Measurements from ENCODE around the gene ASPG.

The ASPG gene

GRCh38 chr14:104075530-104076151 lies 9.9 kb upstream of the ASPG start:
- DNase-seq (ENCODE audit: low spot score): no peak

- DNase-seq (ENCODE audit: low spot score): no peak
These were observed 8.8 kb upstream of the ASPG start for GRCh38 chr14:104076743-104077142.

GRCh38 chr14:104078031-104078455 lies 7.5 kb upstream of the ASPG start:
- DNase-seq (ENCODE audit: low spot score): peak; percentile 84

GRCh38 chr14:104080376-104081260 lies 4.9 kb upstream of the ASPG start:
- no peak for DNase-seq (ENCODE audit: low spot score)

GRCh38 chr14:104081261-104081835 lies 4.2 kb upstream of the ASPG start:
- DNase-seq (ENCODE audit: low spot score): no peak

GRCh38 chr14:104081951-104082464 lies 3.5 kb upstream of the ASPG start:
- DNase-seq (ENCODE audit: low spot score): no peak

- no peak for DNase-seq (ENCODE audit: low spot score)
These were observed 2.7 kb upstream of the ASPG start for GRCh38 chr14:104082807-104083206.

- DNase-seq (ENCODE audit: low spot score): no peak
These were observed 1.1 kb upstream of the ASPG start for GRCh38 chr14:104084251-104085002.

GRCh38 chr14:104085889-104086201 lies 345 bp downstream of the ASPG start:
- no peak for DNase-seq (ENCODE audit: low spot score)

- DNase-seq (ENCODE audit: low spot score): no peak
These were observed 735 bp downstream of the ASPG start for GRCh38 chr14:104086210-104086660.

- peak; percentile 56 for DNase-seq (ENCODE audit: low spot score)
These were observed 1.4 kb downstream of the ASPG start for GRCh38 chr14:104086661-104087461.

- DNase-seq (ENCODE audit: low spot score): no peak
These were observed 2.0 kb downstream of the ASPG start for GRCh38 chr14:104087505-104087904.

- no peak for DNase-seq (ENCODE audit: low spot score)
These were observed 2.7 kb downstream of the ASPG start for GRCh38 chr14:104087981-104088850.

- DNase-seq (ENCODE audit: low spot score): no peak
These were observed 4.7 kb downstream of the ASPG start for GRCh38 chr14:104090071-104090748.

GRCh38 chr14:104091061-104091926 lies 5.8 kb downstream of the ASPG start:
- no peak for DNase-seq (ENCODE audit: low spot score)

- no peak for DNase-seq (ENCODE audit: low spot score)
These were observed 6.6 kb downstream of the ASPG start for GRCh38 chr14:104091927-104092771.

- no peak for DNase-seq (ENCODE audit: low spot score)
These were observed 7.4 kb downstream of the ASPG start for GRCh38 chr14:104092931-104093365.
